Coronary artery (tissue), 2 donors: Measurements from ENCODE around the gene CPLX3.
A peak's percentile ranks its signal among the peaks of the same experiment; 100 is the strongest.

ENCODE experiments used
- DNase-seq: peaks from one replicate; pipeline ENCODE4 v3.0.0-alpha.2; 2017; ENCODE audit warnings: low spot score
- H3K27ac ChIP-seq, 2 donors: fragments of 200-600 bp; sonication (generic); one replicate each; pipeline ENCODE4 v1.5.1; 2016 to 2019
- H3K4me3 ChIP-seq: fragments of 200-600 bp; sonication (generic); 2 replicates; pipeline ENCODE4 v1.5.1; 2016; ENCODE audit warnings: mild to moderate bottlenecking, moderate library complexity
- TF ChIP-seq, protein P1 (sequence below): fragments of 200-600 bp; sonication (generic); IDR thresholded peaks from one replicate; pipeline ENCODE4 v1.5.1; 2019; ENCODE audit warnings: antibody characterized with exemption

CPLX3 gene

DNA sequence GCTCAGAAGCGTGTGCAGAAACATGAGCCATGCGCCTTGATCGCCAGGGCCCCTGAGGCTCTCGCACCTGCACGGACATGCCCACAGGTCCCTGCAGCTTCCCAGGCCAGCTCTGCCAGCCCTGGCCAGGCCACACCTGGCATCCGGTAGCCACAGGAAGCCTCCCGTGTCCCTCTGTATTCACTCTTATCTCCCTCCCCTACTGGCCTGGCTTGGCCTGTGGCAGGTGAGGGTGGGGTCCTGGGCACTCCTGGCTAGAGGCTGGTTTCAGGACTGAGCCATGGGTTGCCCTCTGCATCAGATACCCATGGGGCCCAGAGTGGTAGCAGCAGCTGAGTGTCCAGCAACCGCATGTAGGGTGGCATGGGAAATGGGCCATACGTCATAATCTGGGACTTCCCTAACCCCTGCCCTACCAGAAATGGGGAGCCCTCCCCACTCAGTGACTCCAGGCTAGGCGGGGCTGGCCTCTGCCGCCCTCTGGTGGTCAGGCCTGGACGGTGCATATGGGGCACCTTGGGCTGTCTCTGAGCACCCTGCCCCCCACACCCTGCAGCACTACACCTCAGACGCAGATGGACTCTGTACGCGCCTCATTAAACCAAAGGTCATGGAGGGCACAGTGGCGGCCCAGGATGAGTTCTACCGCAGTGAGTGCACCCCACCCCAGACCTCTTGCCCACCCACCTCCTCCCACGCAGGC is 26.4 kb upstream of the CPLX3 start:
- H3K27ac ChIP-seq, result peak overlapping the region in 1 of 2 donors; percentile 41
- no peak overlapping the region for H3K4me3 ChIP-seq
- no peak for DNase-seq
- TF ChIP-seq, protein P1, sequence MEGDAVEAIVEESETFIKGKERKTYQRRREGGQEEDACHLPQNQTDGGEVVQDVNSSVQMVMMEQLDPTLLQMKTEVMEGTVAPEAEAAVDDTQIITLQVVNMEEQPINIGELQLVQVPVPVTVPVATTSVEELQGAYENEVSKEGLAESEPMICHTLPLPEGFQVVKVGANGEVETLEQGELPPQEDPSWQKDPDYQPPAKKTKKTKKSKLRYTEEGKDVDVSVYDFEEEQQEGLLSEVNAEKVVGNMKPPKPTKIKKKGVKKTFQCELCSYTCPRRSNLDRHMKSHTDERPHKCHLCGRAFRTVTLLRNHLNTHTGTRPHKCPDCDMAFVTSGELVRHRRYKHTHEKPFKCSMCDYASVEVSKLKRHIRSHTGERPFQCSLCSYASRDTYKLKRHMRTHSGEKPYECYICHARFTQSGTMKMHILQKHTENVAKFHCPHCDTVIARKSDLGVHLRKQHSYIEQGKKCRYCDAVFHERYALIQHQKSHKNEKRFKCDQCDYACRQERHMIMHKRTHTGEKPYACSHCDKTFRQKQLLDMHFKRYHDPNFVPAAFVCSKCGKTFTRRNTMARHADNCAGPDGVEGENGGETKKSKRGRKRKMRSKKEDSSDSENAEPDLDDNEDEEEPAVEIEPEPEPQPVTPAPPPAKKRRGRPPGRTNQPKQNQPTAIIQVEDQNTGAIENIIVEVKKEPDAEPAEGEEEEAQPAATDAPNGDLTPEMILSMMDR, result peak; percentile 88

DNA sequence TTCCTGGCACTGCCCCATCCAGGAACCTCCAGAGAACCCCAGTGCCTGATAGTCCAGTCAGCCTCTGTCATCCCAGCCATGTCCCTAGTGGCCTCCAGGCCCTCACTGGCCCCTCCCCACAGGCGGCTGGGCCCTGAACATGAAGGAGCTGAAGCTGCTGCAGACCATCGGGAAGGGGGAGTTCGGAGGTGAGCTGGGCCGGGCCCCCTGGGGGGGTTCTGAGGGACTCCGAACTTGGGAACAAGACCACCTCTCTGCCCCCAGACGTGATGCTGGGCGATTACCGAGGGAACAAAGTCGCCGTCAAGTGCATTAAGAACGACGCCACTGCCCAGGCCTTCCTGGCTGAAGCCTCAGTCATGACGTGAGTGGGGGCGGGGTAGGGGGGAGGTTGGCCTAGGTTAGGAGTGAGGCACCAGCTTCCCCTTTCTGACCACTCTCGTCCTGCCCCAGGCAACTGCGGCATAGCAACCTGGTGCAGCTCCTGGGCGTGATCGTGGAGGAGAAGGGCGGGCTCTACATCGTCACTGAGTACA is 25.8 kb upstream of the CPLX3 start:
- H3K27ac ChIP-seq, result no peak overlapping the region
- H3K4me3 ChIP-seq, result no peak overlapping the region
- DNase-seq, result no peak
- TF ChIP-seq, protein P1, result no peak

- Histone ChIP-seq H3K4me3 (no peak overlapping the region), H3K27ac (no peak overlapping the region)
- TF ChIP-seq, protein P1, result no peak
- no peak for DNase-seq
These were observed 25.0 kb upstream of the CPLX3 start for GRCh38 chr15:74801311-74801997.

GRCh38 chr15:74802290-74802689 is 24.1 kb upstream of the CPLX3 start:
- DNase-seq, result no peak
- TF ChIP-seq, protein P1, result no peak
- Histone ChIP-seq H3K4me3 (no peak overlapping the region), H3K27ac (no peak overlapping the region)

DNA sequence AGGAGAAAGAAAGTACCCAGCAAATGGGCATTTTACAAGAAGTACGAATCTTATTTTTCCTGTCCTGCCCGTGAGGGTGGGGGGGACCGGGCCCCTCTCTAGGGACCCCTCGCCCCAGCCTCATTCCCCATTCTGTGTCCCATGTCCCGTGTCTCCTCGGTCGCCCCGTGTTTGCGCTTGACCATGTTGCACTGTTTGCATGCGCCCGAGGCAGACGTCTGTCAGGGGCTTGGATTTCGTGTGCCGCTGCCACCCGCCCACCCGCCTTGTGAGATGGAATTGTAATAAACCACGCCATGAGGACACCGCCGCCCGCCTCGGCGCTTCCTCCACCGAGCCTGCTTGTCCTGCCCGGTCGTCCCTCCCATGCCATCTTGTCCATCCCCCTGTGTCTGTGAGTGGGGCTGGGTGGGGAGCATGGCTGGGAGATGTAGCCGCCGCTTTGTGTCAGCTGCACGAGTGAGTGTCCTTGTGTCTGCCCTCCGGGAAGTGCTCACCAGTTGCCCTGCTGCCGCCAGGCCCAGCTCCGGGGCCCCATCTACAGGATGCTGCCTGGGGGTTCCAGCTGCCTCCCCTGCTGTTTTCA is 23.5 kb upstream of the CPLX3 start:
- TF ChIP-seq, protein P1, result no peak
- DNase-seq, result no peak
- no peak overlapping the region for H3K4me3 ChIP-seq
- no peak overlapping the region for H3K27ac ChIP-seq

- Histone ChIP-seq H3K27ac (no peak overlapping the region), H3K4me3 (no peak overlapping the region)
- DNase-seq, result no peak
- TF ChIP-seq, protein P1, result no peak
These were observed 21.5 kb upstream of the CPLX3 start for GRCh38 chr15:74804935-74805334.
